ENCODE measurements around the gene TMEM270.

DNA sequence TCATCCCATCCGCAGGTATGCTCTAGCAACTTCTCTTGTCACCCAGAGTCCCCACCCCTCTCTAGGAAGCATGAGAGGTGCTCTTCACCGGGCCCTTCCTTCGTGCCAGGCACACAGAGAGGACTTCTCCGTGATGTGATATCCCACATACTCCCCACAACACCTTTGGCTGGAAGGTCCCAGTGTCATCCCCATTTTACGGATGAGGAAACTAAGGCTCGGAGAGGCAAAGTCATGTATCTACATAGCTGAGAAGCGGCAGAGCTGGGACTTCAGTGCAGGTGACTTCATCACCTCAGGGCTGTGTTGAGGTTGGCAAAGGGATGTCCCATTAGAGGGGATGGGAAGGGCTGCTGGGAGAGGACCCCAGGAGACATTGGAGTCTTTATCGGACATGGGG is 15.4 kb downstream of the TMEM270 start:
- TF ChIP-seq, protein P1, sequence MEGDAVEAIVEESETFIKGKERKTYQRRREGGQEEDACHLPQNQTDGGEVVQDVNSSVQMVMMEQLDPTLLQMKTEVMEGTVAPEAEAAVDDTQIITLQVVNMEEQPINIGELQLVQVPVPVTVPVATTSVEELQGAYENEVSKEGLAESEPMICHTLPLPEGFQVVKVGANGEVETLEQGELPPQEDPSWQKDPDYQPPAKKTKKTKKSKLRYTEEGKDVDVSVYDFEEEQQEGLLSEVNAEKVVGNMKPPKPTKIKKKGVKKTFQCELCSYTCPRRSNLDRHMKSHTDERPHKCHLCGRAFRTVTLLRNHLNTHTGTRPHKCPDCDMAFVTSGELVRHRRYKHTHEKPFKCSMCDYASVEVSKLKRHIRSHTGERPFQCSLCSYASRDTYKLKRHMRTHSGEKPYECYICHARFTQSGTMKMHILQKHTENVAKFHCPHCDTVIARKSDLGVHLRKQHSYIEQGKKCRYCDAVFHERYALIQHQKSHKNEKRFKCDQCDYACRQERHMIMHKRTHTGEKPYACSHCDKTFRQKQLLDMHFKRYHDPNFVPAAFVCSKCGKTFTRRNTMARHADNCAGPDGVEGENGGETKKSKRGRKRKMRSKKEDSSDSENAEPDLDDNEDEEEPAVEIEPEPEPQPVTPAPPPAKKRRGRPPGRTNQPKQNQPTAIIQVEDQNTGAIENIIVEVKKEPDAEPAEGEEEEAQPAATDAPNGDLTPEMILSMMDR (IDR thresholded peaks at IDR 0.05; ENCODE audit: insufficient read depth, low read length, poor library complexity, severe bottlenecking) = no peak
- no peak for TF ChIP-seq EZH2phosphoT487 (conservative IDR thresholded peaks at IDR 0.05; ENCODE audit: low read length)
